ENCODE measurements around the gene GLDN.

Gene GLDN

GRCh38 chr15:51363383-51363782 is 21.9 kb downstream of the GLDN start:
- DNase-seq: no peak

- DNase-seq: no peak
Measured at GRCh38 chr15:51365417-51365816, 24.0 kb downstream of the GLDN start.

GRCh38 chr15:51366071-51366470 is 24.6 kb downstream of the GLDN start:
- no peak for DNase-seq

GRCh38 chr15:51366920-51367319 is 25.5 kb downstream of the GLDN start:
- DNase-seq: no peak

- no peak for DNase-seq
Measured at GRCh38 chr15:51367322-51367976, 26.0 kb downstream of the GLDN start.

GRCh38 chr15:51368307-51368706 is 26.9 kb downstream of the GLDN start:
- DNase-seq: no peak

- no peak for DNase-seq
Measured at GRCh38 chr15:51368751-51369450, 27.4 kb downstream of the GLDN start.

GRCh38 chr15:51369451-51369761 is 28.0 kb downstream of the GLDN start:
- no peak for DNase-seq

- no peak for DNase-seq
Measured at GRCh38 chr15:51371266-51371665, 29.8 kb downstream of the GLDN start.

GRCh38 chr15:51374131-51374530 is 32.7 kb downstream of the GLDN start:
- no peak for DNase-seq

- no peak for DNase-seq
Measured at GRCh38 chr15:51375966-51376640, 34.6 kb downstream of the GLDN start.

- no peak for DNase-seq
Measured at GRCh38 chr15:51377038-51377786, 35.8 kb downstream of the GLDN start.

GRCh38 chr15:51378406-51378805 is 37.0 kb downstream of the GLDN start:
- no peak for DNase-seq

GRCh38 chr15:51379390-51379789 is 37.9 kb downstream of the GLDN start:
- no peak for DNase-seq

GRCh38 chr15:51380999-51381806 is 39.7 kb downstream of the GLDN start:
- peak; percentile 77 for DNase-seq

- DNase-seq: no peak
Measured at GRCh38 chr15:51382787-51383186, 41.3 kb downstream of the GLDN start.

- DNase-seq: no peak
Measured at GRCh38 chr15:51386029-51386428, 44.6 kb downstream of the GLDN start.

GRCh38 chr15:51386486-51386885 is 45.0 kb downstream of the GLDN start:
- no peak for DNase-seq

GRCh38 chr15:51386960-51387698 is 45.7 kb downstream of the GLDN start:
- DNase-seq: no peak

GRCh38 chr15:51387699-51388041 is 46.2 kb downstream of the GLDN start:
- no peak for DNase-seq

- DNase-seq: no peak
Measured at GRCh38 chr15:51388726-51389125, 47.3 kb downstream of the GLDN start.
